Hematopoietic multipotent progenitor cell treated with erythropoietin and hydrocortisone succinate and interleukin-3 and kit ligand, for 17 days (in vitro differentiated cells): ENCODE measurements around the gene PRPSAP1.
A peak's percentile ranks its signal among the peaks of the same experiment; 100 is the strongest.

Experiments used
- DNase-seq: peaks from one replicate; pipeline ENCODE4 v3.0.0-alpha.2; 2015; ENCODE audit warnings: low spot score

Gene PRPSAP1

DNA sequence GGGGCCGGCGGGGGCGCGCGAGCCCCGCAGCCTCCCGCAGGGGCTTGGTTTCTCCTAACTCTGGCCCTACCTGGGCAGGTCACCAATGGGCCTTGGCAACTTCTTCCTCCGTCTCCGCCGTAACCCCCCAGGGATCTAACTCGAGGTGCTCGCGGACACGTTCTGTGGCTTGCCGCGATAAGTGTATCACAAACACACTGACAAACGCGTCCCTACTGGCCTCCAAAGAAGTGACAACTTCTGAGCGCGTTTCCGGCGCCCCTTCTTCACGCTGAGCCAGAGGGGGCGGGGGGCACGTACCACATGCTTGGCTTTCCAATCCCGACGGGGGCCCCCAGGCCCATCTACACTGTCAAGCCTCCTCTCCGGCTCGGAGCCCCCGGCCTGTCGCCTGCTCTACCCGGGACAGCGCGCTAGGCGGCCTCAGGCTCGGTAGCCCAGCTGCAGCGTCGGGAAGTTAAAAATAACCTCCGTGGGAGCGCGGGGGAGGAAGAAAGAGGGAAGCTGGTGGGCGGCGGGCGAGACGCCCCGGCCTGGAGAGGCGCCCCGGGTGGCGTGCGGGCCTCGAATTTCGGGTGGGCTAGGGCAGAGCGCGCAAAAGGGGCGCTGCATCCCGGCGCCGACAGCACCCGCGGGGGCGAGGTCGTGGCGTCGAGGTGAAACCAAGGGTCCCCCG, 30.0 kb upstream of the PRPSAP1 start:
- DNase-seq, result peak; percentile 40

DNA sequence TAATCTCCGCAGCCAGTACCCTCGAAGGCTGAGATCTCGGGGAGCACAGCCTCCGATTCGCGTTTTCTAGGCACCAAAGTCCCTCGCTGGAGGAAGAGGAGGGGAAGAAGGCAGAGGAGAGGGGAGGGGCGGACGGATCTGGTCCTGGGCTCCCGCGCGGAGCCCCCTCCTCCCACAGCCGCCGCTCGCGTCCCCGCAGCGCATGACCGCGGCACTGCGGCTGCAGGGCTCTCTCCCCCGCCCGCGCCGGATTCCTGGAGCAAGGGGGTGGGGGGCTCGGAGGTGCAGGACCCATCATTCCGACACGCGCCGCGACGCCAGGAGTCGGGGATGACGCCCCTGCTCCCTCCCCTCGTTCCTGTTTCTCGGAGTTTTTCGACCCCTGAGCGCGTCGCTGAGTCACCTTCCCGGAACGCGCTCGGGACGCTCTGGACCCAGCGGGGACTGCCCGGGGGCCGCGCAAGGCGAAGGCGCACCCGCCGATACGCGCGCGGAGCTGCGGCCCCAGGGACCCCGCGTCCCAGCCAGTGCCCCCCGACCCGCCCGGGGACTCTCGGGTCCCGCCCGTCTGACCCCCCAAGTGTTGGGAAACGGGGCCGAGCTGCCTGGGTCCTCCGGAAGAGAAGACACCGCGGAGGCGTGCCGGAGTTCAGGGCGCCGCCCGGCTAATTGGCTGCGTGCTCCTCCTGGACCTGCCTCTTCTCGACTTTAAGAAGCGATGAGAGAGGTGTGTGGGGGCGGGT, 29.3 kb upstream of the PRPSAP1 start:
- no peak for DNase-seq

DNA sequence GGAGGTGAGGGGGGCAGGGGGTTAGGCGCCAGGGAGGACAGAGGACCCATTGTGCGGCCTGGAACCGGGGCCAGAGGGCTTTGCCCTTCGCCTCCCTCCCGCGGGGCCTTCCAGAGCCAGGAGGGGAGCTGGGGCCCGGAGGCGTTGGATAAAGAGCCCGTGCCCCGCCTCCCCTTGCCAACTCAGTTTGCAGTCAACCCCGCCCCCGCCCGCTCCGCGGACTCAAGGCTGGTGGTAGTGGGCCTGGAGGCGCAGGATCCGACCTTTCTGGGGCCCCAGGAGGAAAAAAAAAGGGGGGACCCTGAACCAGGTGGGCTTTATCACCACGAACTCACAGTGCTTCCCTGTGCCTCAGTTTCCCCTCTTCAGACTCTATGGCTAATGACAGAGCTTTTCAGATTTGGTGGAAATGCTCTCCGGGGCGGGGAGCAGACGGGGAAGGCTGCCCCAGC, 28.7 kb upstream of the PRPSAP1 start:
- DNase-seq, result no peak

DNA sequence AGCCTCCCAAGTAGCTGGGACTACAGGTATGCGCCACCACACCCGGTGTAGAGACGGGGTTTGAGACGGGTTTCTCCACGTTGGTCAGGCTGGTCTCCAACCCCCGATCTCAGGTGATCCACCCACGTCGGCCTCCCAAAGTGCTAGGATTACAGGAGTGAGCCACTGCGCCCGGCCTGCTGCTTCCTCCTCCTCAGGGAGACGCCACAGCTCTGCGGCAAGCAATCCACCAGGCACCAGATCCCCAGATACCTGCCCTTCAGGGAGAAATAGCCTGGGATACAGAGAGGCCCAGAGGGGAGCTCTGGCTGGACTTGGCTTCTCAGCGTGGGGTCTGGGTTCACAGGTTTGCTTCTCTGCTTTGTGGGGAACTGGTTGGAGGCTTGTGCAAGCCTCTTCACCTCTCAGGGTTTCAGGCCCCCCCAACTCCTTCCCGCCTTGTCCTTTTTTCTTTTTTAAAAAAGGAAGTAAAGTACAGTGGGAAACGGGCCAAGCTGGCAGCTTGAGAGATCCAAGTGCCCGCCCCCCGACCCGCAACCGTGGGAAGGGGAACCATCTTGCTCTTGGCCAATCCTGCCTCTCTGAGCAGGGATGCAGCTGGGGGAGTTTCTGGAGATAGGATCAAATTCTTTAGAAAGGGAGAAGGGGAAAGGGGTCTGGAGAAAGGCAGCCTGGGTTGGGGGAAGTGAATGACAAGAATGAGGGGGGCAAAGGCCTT, 28.1 kb upstream of the PRPSAP1 start:
- no peak for DNase-seq

DNA sequence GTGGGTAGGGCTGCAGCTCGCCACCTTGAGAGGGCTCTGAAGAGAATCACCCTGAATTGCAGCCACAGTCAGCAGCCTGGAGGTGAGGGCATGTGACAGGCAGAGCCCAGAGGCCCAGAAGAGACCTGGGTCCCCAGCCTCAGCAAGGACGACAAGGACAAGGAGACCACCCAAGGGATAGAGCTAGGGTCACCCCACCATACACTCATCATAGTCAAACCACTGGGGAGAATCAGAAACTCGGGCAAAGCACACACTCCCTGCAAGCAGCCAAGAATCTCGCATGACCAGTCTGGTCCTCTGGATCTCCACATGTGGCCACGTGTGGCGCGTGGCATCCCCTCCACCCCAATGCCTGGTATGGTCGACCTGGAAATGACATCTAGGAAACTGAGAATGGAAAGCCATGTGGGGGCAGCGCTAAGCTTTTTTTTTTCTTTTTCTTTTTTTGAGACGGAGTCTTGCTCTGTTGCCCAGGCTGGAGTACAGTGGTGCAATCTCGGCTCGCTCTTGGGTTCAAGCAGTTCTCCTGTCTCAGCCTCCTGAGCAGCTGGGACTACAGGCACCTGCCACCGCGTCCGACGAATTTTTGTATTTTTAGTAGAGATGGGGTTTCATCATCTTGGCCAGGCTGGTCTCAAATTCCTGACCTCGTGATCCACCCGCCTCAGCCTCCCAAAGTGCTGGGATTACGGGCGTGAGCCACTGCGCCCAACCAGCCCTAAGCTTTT, 26.1 kb upstream of the PRPSAP1 start:
- no peak for DNase-seq

DNA sequence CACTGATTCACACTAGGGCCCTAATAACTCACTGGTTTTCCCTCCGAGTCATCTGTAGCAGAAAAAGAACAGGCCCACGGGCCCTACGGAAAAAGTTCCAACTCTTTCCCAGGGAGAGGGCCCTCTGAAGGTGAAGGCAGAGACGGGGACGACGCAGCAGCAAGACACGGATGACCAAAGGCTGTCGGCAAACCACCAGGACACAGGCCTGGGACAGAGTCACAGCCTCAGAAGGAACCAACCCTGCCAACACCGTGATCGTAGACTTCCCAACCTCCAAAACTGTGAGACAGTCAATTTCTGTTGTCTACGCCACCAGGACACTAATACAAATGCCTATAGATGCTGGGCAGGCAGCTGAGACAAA, 25.5 kb upstream of the PRPSAP1 start:
- no peak for DNase-seq

DNA sequence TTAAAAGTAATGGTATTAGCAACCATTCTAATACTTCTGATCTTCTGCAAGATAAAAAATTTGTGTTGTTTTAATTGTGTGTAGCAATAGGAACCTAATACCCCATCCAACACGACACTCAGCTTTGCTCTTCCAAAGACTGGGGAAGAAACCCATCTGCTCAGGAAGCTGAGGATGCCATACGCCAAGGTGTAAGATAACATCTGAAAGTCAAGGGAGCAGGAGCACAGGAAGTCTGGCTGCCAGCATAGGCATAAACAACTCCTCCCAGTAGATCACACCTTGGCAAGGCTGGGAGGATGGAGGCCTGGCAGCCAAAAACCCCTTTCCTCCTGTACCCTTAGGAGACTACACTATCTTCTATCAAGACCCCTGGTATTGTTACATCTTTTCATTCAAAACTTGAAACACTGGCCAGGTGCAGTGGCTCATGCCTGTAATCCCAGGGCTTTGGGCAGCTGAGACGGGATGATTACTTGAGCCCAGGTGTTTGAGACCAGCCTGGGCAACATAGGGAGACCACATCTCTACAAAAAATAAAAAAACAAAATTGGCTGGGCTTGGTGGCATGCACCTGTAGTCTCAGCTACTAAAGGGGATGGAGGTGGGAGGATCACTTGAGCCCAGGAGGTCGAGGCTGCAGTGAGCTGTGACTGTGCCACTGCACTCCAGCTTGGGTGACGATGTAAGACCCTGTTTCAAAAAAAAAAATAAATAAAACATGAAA, 25.0 kb upstream of the PRPSAP1 start:
- DNase-seq, result no peak

DNA sequence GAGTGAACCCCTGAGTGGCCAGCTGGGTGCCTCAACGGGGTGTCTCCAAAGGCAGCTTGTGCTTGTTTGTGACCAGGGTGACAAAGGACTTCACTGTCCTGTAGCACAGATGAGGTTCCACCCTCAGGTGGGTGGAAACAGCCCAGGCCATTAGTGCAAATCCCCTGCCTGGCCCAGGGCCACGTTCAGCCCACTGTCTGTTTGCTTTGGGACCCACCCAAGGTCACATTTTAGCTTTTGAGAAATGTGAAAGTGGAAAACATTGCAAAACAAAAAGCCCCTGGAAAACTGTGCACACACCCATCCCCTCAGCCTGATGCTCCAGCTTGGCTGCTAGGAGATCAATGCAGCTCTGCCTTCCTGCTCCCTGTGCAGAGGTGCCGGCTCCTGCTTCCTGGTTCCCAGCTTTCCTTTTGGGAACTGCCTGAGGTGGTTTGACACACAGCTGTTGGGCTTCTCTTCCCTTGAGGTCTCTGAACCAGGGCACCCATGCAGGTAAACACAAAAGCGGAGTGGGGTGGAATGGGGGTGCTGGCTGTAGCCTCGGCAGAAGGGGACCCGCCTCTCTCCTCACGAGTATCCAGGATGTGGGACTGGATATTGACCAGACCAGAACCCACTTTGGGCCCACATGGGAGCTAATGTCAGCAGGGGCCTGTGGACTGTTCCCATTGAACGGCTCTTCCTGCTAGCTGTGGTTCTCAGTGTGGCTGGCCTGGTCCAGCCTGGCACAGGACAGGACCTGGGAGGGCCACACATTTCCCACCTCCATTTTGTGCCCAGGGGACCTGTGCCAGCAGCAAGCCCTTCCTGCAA, 22.8 kb upstream of the PRPSAP1 start:
- no peak for DNase-seq

DNA sequence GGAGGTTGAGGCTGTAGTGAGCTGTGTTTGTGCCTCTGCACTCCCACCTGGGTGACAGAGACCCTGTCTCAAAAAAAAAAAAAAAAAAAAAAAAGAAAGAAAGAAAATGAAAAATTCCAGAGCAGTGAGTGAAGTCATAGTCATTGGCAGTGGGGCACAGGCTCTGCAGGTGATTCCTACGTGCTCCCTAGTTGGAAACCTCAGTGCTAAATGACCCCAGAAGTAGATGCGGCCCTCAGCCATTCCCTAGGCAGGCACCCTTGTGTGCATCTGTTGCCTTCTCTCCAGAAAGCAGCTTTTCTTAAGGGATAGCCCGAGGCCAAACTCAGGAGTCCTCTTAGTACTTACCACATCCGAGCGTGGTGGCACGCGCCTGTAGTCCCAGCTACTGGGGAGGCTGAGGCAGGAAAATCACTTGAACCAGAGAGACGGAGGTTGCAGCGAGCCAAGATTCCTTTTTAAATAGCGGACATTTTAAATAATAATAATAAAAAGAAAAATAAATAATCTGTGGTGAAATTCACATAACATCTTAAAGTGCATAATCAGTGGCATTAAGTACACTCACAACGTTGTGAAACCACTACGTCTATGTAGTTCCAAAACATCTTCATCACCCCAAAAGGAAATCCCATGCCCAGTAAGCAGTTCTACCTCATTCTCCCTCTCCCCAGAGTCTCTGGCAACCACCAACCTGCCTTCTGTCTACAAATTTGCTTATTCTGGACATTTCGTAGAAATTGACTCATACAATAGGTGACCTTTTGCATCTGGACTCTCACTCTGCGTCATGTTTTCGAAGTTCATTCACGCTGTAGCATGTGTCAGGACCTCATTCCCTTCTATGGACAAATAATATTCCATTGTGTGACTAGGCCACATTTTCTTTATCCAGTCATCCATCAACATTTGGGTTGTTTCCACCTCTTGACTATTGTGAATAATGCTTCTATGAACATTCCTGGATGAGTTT, 18.2 kb upstream of the PRPSAP1 start:
- DNase-seq, result no peak

DNA sequence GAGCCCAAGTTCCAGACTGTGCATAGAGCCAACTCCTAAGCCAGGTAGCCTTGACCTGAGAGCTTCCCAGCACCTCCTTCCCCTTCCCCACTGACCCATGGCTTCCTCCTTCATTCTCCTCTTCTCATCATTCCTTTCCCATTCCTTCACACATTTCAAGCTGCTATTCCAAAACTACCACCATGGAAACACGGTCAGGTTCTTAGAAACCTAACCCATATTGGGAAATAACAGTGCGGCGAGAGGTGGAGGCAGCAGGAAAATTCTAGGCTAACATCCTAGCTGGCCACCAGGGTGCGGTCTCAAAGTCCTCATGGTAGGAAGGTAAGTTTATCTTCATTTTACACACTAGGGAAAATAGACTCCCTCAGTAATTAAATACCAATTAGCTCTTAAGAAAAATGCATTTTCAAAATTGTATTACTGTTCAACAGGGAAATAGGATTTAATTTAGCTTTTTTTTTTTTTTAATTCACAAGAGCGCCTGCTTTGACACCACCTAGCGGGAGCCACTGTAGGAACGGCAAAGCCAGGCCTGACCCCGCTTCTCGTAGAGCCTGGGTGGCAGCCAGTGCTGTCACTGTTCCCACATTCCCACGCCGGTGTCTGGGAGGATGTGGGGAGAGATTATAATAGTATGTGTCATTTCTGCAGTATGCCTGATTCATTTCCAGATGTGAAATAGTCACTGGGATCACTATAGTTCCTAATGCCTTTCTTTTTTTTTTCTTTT, 16.7 kb upstream of the PRPSAP1 start:
- DNase-seq, result no peak

DNA sequence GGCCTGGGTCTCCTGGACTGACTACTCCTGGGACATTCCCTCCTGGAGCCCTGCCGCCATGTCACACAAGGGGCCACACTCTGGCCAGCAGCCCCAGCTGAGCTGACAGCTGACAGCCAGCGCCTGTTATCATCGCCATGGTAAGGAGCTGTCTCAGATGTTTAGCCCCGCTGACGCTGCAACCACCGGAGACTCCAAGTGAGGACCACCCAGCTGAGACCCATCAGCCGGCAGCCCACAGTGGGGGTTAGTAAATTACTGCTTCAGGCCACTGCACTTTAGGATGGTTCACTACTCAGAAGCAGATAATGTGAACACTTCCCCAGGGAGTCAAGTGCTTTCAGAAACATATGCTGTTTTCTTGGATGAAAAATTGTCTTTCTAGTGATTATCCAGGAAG, 16.1 kb upstream of the PRPSAP1 start:
- DNase-seq, result no peak

DNA sequence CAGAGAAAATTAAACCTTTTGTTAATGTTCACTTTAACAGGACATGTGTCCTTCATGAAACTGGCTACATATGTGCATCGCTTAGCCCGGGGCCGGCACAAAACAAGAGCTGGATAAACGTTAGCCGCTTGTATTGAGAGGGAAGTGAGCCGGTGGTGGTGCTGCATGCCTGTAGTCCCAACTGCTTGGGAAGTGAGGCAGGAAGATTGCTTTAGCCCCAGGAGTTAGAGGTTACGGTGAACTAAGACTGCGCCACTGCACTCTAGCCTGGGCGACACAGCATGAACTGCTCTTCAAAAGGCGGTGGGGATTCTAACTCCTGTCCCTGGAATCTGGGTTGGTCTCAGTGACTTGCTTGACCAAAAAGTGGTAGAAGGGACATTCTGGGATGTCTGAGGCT, 15.7 kb upstream of the PRPSAP1 start:
- DNase-seq, result no peak

DNA sequence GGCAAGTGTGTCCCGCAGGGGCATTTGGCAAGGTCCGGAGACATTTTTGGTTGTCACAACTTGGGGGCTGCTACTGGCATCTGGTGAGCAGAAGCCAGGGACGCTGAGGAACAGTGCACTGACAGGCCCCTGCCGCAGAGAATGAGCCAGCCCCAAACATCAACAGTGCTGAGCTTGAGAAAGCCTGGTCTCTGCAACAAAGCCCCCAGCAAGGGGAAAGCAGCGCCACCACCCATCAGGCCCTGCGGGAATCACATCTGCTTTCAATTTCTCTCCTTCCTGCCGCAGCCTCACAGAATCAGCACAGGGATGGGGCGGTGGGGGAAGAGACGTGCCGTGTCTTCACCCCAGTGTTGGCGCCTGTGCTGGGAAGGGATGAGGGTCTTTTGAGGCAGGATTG, 14.8 kb upstream of the PRPSAP1 start:
- no peak for DNase-seq

DNA sequence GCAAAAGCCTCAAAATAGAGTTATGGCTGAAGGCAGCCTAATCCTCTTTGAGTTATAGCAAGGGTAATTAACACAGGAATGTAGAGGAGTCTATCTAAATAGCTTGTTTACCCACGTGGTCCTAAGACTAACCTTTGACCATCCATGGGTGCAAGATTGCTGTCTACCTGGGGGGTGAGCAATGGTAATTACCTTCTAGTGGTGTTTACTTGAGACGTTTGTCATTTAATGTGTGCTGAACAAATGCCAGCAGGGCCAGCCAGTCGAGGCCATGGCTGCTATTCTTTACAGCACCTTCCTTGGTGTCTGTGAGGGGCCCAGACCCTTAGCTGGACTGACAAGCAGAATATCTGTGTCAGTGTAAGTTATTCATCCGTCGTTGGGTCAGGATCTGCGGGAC, 13.9 kb upstream of the PRPSAP1 start:
- no peak for DNase-seq

DNA sequence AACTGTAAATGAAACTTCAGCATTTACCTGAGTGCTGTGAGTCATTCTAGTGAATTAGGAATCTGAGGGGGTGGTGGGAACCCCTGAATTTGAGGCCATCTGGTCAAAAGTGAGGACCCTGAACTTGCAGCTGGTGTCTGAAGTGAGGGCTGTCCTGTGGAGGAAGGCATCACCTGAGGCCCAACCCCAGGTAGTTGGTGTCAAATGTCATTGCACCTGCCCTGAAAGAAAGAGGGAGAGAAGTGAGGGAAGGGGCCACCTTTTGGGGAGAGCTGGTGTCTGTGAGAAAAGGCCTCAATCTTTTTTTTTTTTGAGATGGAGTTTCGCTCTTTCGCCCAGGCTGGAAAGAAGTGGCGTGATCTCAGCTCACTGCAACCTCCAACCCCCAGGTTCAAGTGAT, 12.5 kb upstream of the PRPSAP1 start:
- DNase-seq, result no peak

DNA sequence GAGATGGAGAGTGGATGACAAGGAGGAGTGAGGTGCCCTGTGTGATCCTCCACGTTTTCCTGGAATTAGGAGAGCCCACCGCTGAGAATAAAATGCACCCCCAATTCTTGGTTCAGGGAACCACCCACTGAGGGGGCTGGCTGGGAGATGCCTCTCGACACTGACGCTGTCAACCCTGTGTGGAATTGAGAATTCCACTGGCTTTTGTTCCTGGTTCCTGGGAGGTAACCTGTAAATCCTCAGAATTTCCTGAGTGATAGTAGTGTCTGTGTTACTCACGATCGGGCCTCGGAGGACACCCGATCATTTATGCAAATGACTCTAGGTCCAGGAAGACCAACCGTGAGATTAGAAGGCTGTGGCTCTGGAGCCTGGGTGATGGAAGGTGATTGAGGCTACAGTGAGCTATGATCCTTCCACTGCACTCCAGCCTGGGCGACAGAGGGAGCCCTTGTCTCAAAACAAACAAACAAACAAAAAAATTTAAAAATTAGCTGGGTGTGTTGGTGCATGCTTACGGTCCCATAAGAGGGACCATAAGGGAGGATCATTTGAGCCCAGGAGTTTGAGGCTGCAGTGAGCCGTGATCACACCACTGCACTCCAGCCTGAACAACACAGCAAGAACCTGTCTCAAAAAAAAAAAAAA, 11.7 kb upstream of the PRPSAP1 start:
- no peak for DNase-seq

DNA sequence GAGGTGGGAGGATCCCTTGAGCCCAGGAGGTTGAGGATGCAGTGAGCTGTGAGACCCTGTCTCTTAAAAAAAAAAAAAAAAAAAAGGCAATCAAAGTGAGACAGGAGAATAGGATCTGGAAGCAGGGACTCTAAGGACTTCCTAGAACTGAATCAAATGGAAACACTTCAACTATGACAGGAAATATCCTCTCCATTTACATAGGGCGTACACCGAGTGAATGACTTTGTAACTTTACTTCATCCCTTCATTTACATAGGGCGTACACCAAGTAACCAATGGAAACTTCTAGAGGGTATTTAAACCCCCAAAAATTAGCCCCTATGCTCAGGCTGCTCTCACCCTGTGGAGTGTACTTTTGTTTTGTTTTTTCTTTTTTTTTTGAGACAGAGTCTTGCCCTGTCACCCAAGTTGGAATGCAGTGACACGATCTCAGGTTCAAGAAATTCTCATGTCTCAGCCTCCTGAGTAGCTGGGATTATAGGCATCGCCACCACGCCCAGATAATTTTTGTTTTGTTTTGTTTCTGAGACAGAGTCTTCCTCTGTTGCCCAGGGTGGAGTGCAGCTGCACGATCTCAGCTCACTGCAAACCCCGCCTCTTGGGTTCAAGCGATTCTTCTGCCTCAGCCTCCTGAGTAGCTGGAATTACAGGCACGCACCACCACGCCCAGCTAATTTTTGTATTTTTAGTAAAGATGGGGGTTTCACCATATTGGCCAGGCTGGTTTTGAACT, 9.6 kb upstream of the PRPSAP1 start:
- DNase-seq, result no peak

DNA sequence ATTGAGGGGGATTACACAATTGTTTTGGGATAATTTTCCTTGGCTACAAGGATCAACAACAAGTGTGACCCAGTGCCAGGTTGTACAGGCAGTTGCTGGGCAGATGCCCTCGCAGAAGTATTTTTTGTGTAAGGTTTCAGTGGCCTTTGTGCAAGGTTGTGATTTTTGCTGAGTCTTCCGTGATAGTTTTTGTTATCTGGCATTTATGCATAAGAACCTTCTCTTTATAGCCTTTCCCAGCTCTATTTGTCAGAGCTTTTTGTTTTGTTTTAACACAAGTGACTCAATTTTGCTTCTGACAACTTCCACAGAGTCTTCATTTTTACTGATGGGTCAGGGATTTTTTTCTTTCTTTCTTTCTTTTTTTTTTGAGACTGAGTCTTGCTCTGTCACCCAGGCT, 6.7 kb upstream of the PRPSAP1 start:
- DNase-seq, result no peak
